ENCODE data around the gene PIAS3.
A peak's percentile ranks its signal among the peaks of the same experiment; 100 is the strongest.

The PIAS3 gene

DNA sequence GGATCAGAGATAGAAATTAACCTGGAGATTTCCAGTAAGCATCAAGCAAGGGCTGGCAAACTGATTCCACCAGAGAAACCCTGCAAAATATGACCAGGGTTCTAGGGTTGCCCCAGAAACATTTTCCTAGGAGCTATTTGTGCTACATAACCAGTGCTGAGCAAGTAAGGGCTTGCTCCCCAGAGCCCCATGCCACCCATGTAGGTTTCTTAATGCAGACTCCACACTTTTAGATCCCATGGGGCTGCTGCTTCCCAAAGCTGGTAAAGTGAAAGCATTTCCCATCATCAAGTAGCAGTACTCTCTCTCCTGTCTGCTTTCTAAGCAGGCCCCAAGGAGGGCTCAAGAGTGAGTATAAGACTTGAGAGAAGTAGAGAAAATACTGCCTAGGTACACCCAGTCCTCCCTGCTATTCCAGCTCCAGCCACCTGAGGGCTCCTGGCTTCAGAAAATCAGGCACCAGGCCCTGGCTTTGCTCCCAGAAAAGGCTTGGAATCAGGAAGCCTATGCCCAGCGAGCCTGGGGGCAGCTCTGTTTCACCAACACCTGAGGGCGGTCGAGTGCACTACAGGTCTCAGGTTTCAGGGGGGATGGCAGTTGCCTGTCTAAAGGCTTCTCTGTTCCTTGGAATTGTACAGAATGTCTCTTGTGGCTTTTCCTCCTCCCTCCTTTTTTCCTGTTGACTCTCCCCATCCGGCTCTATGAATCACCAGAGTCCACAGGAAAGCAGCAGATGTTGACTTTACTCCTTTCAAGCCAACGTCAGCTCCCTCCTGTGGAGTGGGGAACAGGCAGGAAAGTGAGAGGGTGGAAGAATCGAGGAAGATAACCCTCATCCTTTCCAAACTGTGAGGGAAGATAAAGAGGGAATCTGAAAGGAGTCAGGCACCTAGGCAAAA is 33.0 kb upstream of the PIAS3 start:
- TF ChIP-seq, protein P1, sequence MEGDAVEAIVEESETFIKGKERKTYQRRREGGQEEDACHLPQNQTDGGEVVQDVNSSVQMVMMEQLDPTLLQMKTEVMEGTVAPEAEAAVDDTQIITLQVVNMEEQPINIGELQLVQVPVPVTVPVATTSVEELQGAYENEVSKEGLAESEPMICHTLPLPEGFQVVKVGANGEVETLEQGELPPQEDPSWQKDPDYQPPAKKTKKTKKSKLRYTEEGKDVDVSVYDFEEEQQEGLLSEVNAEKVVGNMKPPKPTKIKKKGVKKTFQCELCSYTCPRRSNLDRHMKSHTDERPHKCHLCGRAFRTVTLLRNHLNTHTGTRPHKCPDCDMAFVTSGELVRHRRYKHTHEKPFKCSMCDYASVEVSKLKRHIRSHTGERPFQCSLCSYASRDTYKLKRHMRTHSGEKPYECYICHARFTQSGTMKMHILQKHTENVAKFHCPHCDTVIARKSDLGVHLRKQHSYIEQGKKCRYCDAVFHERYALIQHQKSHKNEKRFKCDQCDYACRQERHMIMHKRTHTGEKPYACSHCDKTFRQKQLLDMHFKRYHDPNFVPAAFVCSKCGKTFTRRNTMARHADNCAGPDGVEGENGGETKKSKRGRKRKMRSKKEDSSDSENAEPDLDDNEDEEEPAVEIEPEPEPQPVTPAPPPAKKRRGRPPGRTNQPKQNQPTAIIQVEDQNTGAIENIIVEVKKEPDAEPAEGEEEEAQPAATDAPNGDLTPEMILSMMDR (IDR thresholded peaks at IDR 0.05; ENCODE audit: insufficient read depth, low read length), result peak; percentile 95
- TF ChIP-seq SPI1 (IDR thresholded peaks at IDR 0.05; ENCODE audit: borderline replicate concordance, low read depth) (no peak), GABPA (IDR thresholded peaks at IDR 0.05; ENCODE audit: low read depth) (no peak)
- TF ChIP-seq, protein P2, sequence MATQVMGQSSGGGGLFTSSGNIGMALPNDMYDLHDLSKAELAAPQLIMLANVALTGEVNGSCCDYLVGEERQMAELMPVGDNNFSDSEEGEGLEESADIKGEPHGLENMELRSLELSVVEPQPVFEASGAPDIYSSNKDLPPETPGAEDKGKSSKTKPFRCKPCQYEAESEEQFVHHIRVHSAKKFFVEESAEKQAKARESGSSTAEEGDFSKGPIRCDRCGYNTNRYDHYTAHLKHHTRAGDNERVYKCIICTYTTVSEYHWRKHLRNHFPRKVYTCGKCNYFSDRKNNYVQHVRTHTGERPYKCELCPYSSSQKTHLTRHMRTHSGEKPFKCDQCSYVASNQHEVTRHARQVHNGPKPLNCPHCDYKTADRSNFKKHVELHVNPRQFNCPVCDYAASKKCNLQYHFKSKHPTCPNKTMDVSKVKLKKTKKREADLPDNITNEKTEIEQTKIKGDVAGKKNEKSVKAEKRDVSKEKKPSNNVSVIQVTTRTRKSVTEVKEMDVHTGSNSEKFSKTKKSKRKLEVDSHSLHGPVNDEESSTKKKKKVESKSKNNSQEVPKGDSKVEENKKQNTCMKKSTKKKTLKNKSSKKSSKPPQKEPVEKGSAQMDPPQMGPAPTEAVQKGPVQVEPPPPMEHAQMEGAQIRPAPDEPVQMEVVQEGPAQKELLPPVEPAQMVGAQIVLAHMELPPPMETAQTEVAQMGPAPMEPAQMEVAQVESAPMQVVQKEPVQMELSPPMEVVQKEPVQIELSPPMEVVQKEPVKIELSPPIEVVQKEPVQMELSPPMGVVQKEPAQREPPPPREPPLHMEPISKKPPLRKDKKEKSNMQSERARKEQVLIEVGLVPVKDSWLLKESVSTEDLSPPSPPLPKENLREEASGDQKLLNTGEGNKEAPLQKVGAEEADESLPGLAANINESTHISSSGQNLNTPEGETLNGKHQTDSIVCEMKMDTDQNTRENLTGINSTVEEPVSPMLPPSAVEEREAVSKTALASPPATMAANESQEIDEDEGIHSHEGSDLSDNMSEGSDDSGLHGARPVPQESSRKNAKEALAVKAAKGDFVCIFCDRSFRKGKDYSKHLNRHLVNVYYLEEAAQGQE (IDR thresholded peaks at IDR 0.05; ENCODE audit: insufficient replicate concordance, low read depth), result no peak
- Histone ChIP-seq H3K27me3 (ENCODE audit: insufficient read depth, poor library complexity, severe bottlenecking) (no peaks in the 10 kb centered on the region), H3K4me3 (replicated peaks; ENCODE audit: insufficient read depth, low read length) (no peak overlapping the region), H3K27ac (replicated peaks) (no peak overlapping the region)
- peak; percentile 48 to 61 for DNase-seq (ENCODE audit: low read depth in 1 of 2, low spot score in 1 of 2)

DNA sequence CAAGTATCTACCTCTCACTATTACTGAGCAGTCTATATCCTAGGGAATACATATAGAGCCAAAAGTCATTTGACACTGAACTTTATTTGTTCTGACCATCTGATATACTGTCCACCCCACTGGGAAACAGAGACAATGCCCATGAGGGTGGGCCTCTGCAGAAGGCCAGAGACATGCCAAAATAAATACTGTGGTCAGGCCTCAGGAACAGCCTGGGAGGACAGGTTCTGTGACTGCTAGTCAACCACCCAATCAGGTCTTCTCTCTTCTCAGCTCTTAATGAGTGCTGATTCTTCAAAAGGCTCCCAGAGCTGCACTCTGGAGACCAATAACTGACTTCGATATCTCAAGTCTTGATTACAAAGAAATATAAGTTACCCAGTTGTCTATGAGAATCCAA is 32.3 kb upstream of the PIAS3 start:
- DNase-seq (ENCODE audit: low read depth in 1 of 2, low spot score in 1 of 2), result no peak
- TF ChIP-seq POLR2AphosphoS5 (IDR thresholded peaks at IDR 0.05; ENCODE audit: low read depth), result no peak
- TF ChIP-seq, protein P1 (IDR thresholded peaks at IDR 0.05; ENCODE audit: insufficient read depth, low read length), result no peak
- no peak for TF ChIP-seq SPI1 (IDR thresholded peaks at IDR 0.05; ENCODE audit: borderline replicate concordance, low read depth)
- TF ChIP-seq, protein P2 (IDR thresholded peaks at IDR 0.05; ENCODE audit: insufficient replicate concordance, low read depth), result no peak
- no peak for TF ChIP-seq GABPA (IDR thresholded peaks at IDR 0.05; ENCODE audit: low read depth)
- Histone ChIP-seq H3K4me3 (replicated peaks; ENCODE audit: insufficient read depth, low read length) (no peak overlapping the region), H3K27ac (replicated peaks) (no peak overlapping the region), H3K27me3 (ENCODE audit: insufficient read depth, poor library complexity, severe bottlenecking) (no peaks in the 10 kb centered on the region)

DNA sequence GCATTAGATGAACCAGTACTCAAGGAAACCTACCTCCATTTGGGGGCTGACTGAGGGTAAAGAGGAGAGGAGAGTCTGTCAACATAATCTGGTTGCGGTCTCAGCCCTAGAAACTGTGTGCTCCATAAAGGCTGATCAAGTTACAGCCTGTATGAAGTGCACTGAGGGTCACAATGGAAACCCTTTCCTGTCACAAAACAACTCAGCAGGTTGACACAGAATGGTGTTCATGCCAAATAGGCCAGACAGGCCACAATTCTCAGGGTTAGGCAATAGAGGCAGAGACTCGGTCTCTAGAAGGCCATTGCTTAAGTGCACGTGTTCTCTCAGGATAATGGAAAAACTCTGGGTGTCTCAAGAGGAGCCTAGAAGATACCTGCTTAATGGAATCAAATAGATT is 30.8 kb upstream of the PIAS3 start:
- Histone ChIP-seq H3K27ac (replicated peaks) (no peak overlapping the region), H3K27me3 (ENCODE audit: insufficient read depth, poor library complexity, severe bottlenecking) (peaks cover 6% of the 10 kb centered on the region), H3K4me3 (replicated peaks; ENCODE audit: insufficient read depth, low read length) (no peak overlapping the region)
- TF ChIP-seq POLR2AphosphoS5 (IDR thresholded peaks at IDR 0.05; ENCODE audit: low read depth) (no peak), SPI1 (IDR thresholded peaks at IDR 0.05; ENCODE audit: borderline replicate concordance, low read depth) (no peak), GABPA (IDR thresholded peaks at IDR 0.05; ENCODE audit: low read depth) (no peak)
- TF ChIP-seq, protein P1 (IDR thresholded peaks at IDR 0.05; ENCODE audit: insufficient read depth, low read length), result no peak
- TF ChIP-seq, protein P2 (IDR thresholded peaks at IDR 0.05; ENCODE audit: insufficient replicate concordance, low read depth), result no peak
- DNase-seq (ENCODE audit: low read depth in 1 of 2, low spot score in 1 of 2), result no peak

Data from HL-60 (cell line).